H9 (cell line): ENCODE measurements around the gene BBX. TPM values are rescaled to one million over a fixed set of nuclear protein-coding genes. Genes with fewer than 3 reads are reported as not detected.

Source experiments
- DNase-seq: peaks from one replicate; pipeline ENCODE4 v3.0.0-alpha.2; 2017
- H2AFZ ChIP-seq: one replicate; pipeline ENCODE4 v1.6.1; 2013; ENCODE audit warnings: mild to moderate bottlenecking, low read length, control low read depth, moderate library complexity
- H2AK5ac ChIP-seq: 2 replicates; pipeline ENCODE4 v1.6.1; 2013; ENCODE audit warnings: low read length, control low read depth, mixed read lengths; ENCODE audit not compliant: insufficient read length
- H2BK120ac ChIP-seq: one replicate; pipeline ENCODE4 v1.6.1; 2013; ENCODE audit warnings: low read depth, mild to moderate bottlenecking, low read length, control low read depth, inconsistent platforms; ENCODE audit not compliant: poor library complexity, severe bottlenecking
- H2BK12ac ChIP-seq: 2 replicates; pipeline ENCODE4 v1.6.1; 2013; ENCODE audit warnings: low read length, control low read depth, mixed read lengths, low read depth; ENCODE audit not compliant: insufficient read length
- H2BK15ac ChIP-seq: 2 replicates; pipeline ENCODE4 v1.6.1; 2013; ENCODE audit warnings: low read depth, low read length, control low read depth
- H2BK20ac ChIP-seq: one replicate; pipeline ENCODE4 v1.6.1; 2013; ENCODE audit warnings: low read depth, mild to moderate bottlenecking, low read length, control low read depth, inconsistent platforms; ENCODE audit not compliant: poor library complexity, severe bottlenecking
- H2BK5ac ChIP-seq: 2 replicates; pipeline ENCODE4 v1.6.1; 2013; ENCODE audit warnings: low read length, control low read depth, mixed read lengths; ENCODE audit not compliant: insufficient read length
- H3K14ac ChIP-seq: 2 replicates; pipeline ENCODE4 v1.6.1; 2013; ENCODE audit warnings: low read length, control low read depth; ENCODE audit not compliant: insufficient read depth
- H3K18ac ChIP-seq: 2 replicates; pipeline ENCODE4 v1.6.1; 2013; ENCODE audit warnings: low read depth, mild to moderate bottlenecking, mixed read lengths, low read length, control low read depth; ENCODE audit not compliant: insufficient read length
- H3K23ac ChIP-seq: 2 replicates; pipeline ENCODE4 v1.6.1; 2013; ENCODE audit warnings: low read length, control low read depth, mixed read lengths, low read depth; ENCODE audit not compliant: insufficient read length
- H3K23me2 ChIP-seq: 2 replicates; pipeline ENCODE4 v1.6.1; 2013; ENCODE audit warnings: low read depth, mild to moderate bottlenecking, mixed read lengths, low read length, control low read depth; ENCODE audit not compliant: insufficient read length, poor library complexity, severe bottlenecking
- H3K27ac ChIP-seq: 2 replicates; pipeline ENCODE4 v1.5.1; 2013; ENCODE audit warnings: low read length, control low read depth, mixed read lengths, low read depth; ENCODE audit not compliant: insufficient read length
- H3K27me3 ChIP-seq: 2 replicates; pipeline ENCODE4 v1.6.1; 2013; ENCODE audit warnings: low read length, control low read depth, inconsistent platforms; ENCODE audit not compliant: insufficient read depth
- H3K4ac ChIP-seq: 2 replicates; pipeline ENCODE4 v1.6.1; 2013; ENCODE audit warnings: low read depth, mild to moderate bottlenecking, control low read depth, inconsistent platforms, low read length, moderate library complexity
- H3K4me1 ChIP-seq: 2 replicates; pipeline ENCODE4 v1.6.1; 2013; ENCODE audit warnings: low read length, control low read depth, inconsistent platforms; ENCODE audit not compliant: insufficient read depth
- H3K4me2 ChIP-seq: 2 replicates; pipeline ENCODE4 v1.6.1; 2013; ENCODE audit warnings: low read length, control low read depth, mixed read lengths; ENCODE audit not compliant: insufficient read length, insufficient read depth
- H3K56ac ChIP-seq: 2 replicates; pipeline ENCODE4 v1.6.1; 2013; ENCODE audit warnings: low read depth, mild to moderate bottlenecking, mixed read lengths, low read length, control low read depth; ENCODE audit not compliant: insufficient read length
- H3K79me1 ChIP-seq: 2 replicates; pipeline ENCODE4 v1.6.1; 2013; ENCODE audit warnings: low read depth, mild to moderate bottlenecking, moderate library complexity, low read length, control low read depth, inconsistent platforms; ENCODE audit not compliant: insufficient read depth, poor library complexity, severe bottlenecking
- H3K79me2 ChIP-seq: 2 replicates; pipeline ENCODE4 v1.6.1; 2013; ENCODE audit warnings: low read length, control low read depth, inconsistent platforms; ENCODE audit not compliant: insufficient read depth
- H3K9ac ChIP-seq: 2 replicates; pipeline ENCODE4 v1.6.1; 2013; ENCODE audit warnings: low read length, control low read depth, mixed read lengths; ENCODE audit not compliant: insufficient read length; ENCODE audit errors: extremely low read depth
- H3K9me3 ChIP-seq: one replicate; pipeline ENCODE4 v1.6.1; 2013; ENCODE audit warnings: low read depth, low read length, inconsistent platforms; ENCODE audit not compliant: control insufficient read depth
- H3T11ph ChIP-seq: one replicate; pipeline ENCODE4 v1.6.1; 2013; ENCODE audit warnings: mild to moderate bottlenecking, low read length, control low read depth, inconsistent platforms
- H4K20me1 ChIP-seq: one replicate; pipeline ENCODE4 v1.6.1; 2013; ENCODE audit not compliant: control insufficient read depth, insufficient read length, insufficient read depth
- H4K5ac ChIP-seq: 2 replicates; pipeline ENCODE4 v1.6.1; 2013; ENCODE audit warnings: low read depth, mild to moderate bottlenecking, mixed read lengths, low read length, control low read depth; ENCODE audit not compliant: insufficient read length
- H4K8ac ChIP-seq: replicated peaks from 2 replicates; pipeline ENCODE4 v1.6.1; 2013; ENCODE audit warnings: low read length, control low read depth, mixed read lengths, low read depth; ENCODE audit not compliant: insufficient read length
- H4K91ac ChIP-seq: 2 replicates; pipeline ENCODE4 v1.6.1; 2013; ENCODE audit warnings: low read depth, mild to moderate bottlenecking, moderate library complexity, mixed read lengths, low read length, control low read depth; ENCODE audit not compliant: insufficient read length
- H3K27ac Mint-ChIP-seq, 3 experiments: 2 replicates in 2 of 3; 3 replicates in 1 of 3; pipeline ENCODE4 v1.8.0; 2020 to 2021; ENCODE audit warnings: mixed read lengths in 3 of 3, mild to moderate bottlenecking in 1 of 3, moderate library complexity in 1 of 3
- H3K27me3 Mint-ChIP-seq: 2 replicates; pipeline ENCODE4 v1.8.0; 2021; ENCODE audit warnings: low read depth, mild to moderate bottlenecking, moderate library complexity, mixed read lengths
- H3K36me3 Mint-ChIP-seq, 3 experiments: 2 replicates in 2 of 3; 3 replicates in 1 of 3; pipeline ENCODE4 v1.8.0; 2020 to 2021; ENCODE audit warnings: low read depth in 3 of 3, mixed read lengths in 3 of 3; ENCODE audit not compliant: insufficient read depth in 1 of 3
- H3K4me1 Mint-ChIP-seq, 2 experiments: 2 replicates each; pipeline ENCODE4 v1.8.0; 2020; ENCODE audit warnings: mixed read lengths in 2 of 2
- H3K4me3 Mint-ChIP-seq, 2 experiments: 2 replicates in 1 of 2; 3 replicates in 1 of 2; pipeline ENCODE4 v1.8.0; 2020 to 2021; ENCODE audit warnings: mild to moderate bottlenecking in 2 of 2, mixed read lengths in 2 of 2, moderate library complexity in 1 of 2
- H3K9me3 Mint-ChIP-seq, 2 experiments: 2 replicates in 1 of 2; 3 replicates in 1 of 2; pipeline ENCODE4 v1.8.0; 2020; ENCODE audit warnings: mild to moderate bottlenecking in 2 of 2, mixed read lengths in 2 of 2, moderate library complexity in 1 of 2
- CTCF ChIP-seq: fragments of 200-600 bp; sonication (generic); conservative IDR thresholded peaks from 3 replicates; pipeline ENCODE4 v1.8.0; 2021; ENCODE audit warnings: antibody characterized with exemption, mild to moderate bottlenecking
- WGBS: extraction: QIAGEN DNeasy Blood & Tissue Kit; methylation state at CpG from one replicate; pipeline ENCODE4 v1.1.7; 2013; ENCODE audit warnings: missing lambda C conversion rate, low lambda C conversion rate, mixed read lengths; ENCODE audit not compliant: insufficient read length; ENCODE audit errors: extremely low coverage; 5-methylcytosine and 5-hydroxymethylcytosine counted together
- total RNA-seq: library from RNA; stranded (reverse); gene quantifications from 2 replicates; pipeline ENCODE4 v1.2.1, GENCODE V29; 2021

BBX gene
- total RNA-seq, 1 experiment from 2014 or later: 34.8 TPM

GRCh38 chr3:107824822-107825371, 302.1 kb downstream of the BBX start:
- peaks cover 0 to 3% of the 10 kb centered on the region in 2 experiments; a peak in 1 of 4 replicates for H3K4me1 Mint-ChIP-seq
- Histone ChIP-seq H4K20me1 (no peaks in the 10 kb centered on the region), H2BK20ac (no peak overlapping the region), H4K5ac (no peak overlapping the region), H3T11ph (no peak overlapping the region), H3K14ac (no peak overlapping the region), H3K4me2 (no peak overlapping the region), H3K23ac (no peak overlapping the region), H3K18ac (no peak overlapping the region), H3K27me3 (no peaks in the 10 kb centered on the region), H3K27ac (no peak overlapping the region), H2BK12ac (no peak overlapping the region), H3K9me3 (no peaks in the 10 kb centered on the region), H2BK5ac (no peak overlapping the region), H3K79me1 (no peaks in the 10 kb centered on the region), H2BK15ac (no peak overlapping the region), H3K79me2 (no peaks in the 10 kb centered on the region), H2BK120ac (no peak overlapping the region), H2AFZ (no peak overlapping the region), H4K91ac (no peak overlapping the region), H3K9ac (no peak overlapping the region), H3K4me1 (no peaks in the 10 kb centered on the region), H3K56ac (no peak overlapping the region), H3K23me2 (no peaks in the 10 kb centered on the region), H2AK5ac (no peak overlapping the region), H4K8ac (no peak overlapping the region), H3K4ac (no peak overlapping the region)
- H3K4me3 Mint-ChIP-seq: no peak overlapping the region
- no peaks in the 10 kb centered on the region for H3K9me3 Mint-ChIP-seq
- no peak overlapping the region for H3K27ac Mint-ChIP-seq
- no peaks in the 10 kb centered on the region for H3K36me3 Mint-ChIP-seq
- TF ChIP-seq CTCF: no peak
- H3K27me3 Mint-ChIP-seq: no peaks in the 10 kb centered on the region; the same call in 1 of the 2 replicates
- no CpG with 5 or more reads among the region's 4 CpGs for WGBS
- DNase-seq: no peak
